Measurements from ENCODE around the gene CARD6.

GRCh38 chr5:40798012-40798800 is 43.0 kb upstream of the CARD6 start, which contains the start of gene PRKAA1:
- no peak for TF ChIP-seq HMGXB4 (CRISPR knock-in tag; IDR thresholded peaks at IDR 0.05; ENCODE audit: borderline replicate concordance)
- TF ChIP-seq CEBPB (IDR thresholded peaks at IDR 0.05), result no peak
- TF ChIP-seq CBX2 (IDR thresholded peaks at IDR 0.05; ENCODE audit: borderline replicate concordance, low read depth), result no peak
- TF ChIP-seq CTCF (IDR thresholded peaks at IDR 0.05), result peak; percentile 58
- TF ChIP-seq FOSB (CRISPR knock-in tag; IDR thresholded peaks at IDR 0.05), result no peak
- TF ChIP-seq POLR2A (IDR thresholded peaks at IDR 0.05; ENCODE audit: low read length), result peak; percentile 81
- TF ChIP-seq EHMT2 (IDR thresholded peaks at IDR 0.05; ENCODE audit: low read depth), result no peak
- no peak for TF ChIP-seq ZNF302 (CRISPR knock-in tag; IDR thresholded peaks at IDR 0.05)

Measured in A549 (cell line).